GM19239 (cell line): ENCODE results near the gene ADAM21.
"Not testable (repeated sequence)": the region's sequence is repeated elsewhere in the genome, so short reads cannot be mapped to it uniquely, and the experiment has no call there.

ENCODE experiments used
- DNase-seq: peaks from one replicate; pipeline ENCODE4 v3.0.0; 2011; ENCODE audit warnings: low spot score; ENCODE audit not compliant: insufficient read length
- FAIRE-seq: peaks from 2 replicates; lab custom pipeline; 2011; peaks lifted over from hg19 to GRCh38; lab: Jason Lieb, UNC

The ADAM21 gene

DNA sequence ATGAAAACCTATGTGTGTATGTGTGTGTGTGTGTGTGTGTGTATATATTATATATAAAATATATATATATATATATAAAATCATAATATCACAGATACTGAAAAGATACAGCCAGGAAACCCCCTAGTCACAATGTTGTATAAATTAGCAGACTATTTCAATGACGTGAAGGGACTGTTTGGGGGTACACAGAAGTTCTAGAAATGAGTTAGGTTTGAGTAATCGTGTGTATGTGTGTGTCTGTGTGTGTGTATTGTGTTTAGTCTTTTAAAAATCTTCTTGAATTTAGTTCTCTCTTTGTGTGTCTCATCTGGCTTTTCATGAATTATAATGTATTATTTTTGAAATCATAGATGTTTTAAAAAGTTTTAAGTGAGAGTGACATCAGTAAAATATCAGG is 21.9 kb downstream of the ADAM21 start:
- FAIRE-seq (no peak), DNase-seq (no peak)

DNA sequence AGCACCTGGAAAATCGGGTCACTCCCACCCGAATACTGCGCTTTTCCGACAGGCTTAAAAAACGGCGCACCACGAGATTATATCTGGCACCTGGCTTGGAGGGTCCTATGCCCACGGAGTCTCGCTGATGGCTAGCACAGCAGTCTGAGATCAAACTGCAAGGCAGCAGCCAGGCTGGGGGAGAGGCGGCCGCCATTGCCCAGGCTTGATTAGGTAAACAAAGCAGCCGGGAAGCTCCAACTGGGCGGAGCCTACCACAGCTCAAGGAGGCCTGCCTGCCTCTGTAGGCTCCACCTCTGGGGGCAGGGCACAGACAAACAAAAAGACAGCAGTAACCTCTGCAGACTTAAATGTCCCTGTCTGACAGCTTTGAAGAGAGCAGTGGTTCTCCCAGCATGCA is 23.5 kb downstream of the ADAM21 start:
- not testable (repeated sequence) for FAIRE-seq, DNase-seq

DNA sequence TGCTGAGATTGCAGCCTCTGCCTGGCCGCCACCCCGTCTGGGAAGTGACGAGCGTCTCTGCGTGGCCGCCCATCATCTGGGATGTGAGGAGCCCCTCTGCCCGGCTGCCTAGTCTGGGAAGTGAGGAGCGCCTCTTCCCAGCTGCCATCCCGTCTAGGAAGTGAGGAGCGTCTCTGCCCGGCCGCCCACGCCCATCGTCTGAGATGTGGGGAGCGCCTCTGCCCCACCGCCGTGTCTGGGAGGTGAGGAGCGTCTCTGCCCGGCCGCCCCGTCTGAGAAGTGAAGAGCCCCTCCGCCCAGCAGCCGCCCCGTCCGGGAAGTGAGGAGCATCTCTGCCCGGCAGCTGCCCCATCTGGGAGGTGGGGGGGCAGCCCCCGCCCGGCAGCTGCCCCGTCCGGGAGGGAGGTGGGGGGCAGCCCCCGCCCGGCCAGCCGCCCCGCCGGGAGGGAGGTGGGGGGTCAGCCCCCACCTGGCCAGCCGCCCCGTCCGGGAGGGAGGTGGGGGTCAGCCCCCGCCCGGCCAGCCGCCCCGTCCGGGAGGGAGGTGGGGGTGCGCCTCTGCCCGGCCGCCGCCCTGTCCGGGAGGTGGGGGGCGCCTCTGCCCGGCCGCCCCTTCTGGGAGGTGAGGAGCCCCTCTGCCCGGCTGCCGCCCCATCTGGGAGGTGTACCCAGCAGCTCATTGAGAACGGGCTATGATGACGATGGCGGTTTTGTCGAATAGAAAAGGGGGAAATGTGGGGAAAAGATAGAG is 25.6 kb downstream of the ADAM21 start:
- DNase-seq, FAIRE-seq: not testable (repeated sequence)

DNA sequence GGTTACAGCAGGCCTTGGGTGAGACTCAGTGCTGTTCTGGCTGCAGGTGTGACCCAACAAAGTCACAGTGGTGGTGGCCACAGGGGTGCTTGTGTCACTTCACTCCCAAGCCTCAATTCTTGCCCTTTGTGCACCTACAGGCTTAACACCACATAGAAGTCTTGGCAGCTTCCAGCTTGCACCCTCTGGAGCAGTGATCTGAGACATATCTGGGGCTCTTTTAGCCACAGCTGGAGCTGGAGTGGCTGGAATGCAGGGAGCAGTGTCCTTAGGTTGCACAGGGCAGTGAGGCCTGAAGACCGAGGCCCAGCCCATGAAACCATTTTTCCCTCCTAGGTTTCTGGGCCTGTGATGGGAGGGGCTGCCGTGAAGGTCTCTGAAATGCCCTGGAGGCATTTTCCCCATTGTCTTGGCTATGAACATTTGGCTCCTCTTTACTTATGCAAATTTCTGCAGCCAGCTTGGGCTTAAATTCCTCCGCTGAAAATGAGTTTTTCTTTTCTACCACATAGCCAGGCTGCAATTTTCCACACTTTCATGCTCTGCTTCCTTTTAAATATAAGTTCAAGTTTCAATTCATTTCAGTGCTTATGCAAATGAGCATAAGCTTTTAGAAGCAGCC is 37.7 kb downstream of the ADAM21 start:
- no peak for FAIRE-seq
- no peak for DNase-seq

DNA sequence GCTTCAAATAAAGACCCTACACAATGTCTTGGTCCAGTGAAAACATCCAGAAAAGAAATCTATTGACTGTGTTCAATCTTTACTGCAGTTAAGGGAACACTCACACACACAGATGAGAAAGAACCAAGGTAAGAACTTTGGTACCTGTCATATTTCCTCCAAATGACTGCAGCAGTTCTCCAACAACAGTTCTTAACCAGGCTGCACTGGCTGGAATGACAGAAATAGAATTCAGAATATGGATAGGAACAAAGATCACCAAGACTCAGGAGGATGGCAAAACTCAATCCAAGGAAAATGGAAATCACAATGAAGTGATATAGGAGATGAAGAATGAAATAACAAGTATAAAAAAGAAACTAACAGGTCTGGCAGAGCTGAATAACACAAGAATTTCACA is 46.2 kb downstream of the ADAM21 start:
- FAIRE-seq, result no peak
- no peak for DNase-seq
